Muscle layer of colon (tissue), 2 donors: ENCODE measurements around the gene TSPAN15.

Experiments used
- H3K27ac ChIP-seq: one replicate; pipeline ENCODE4 v1.7.0; 2013; ENCODE audit warnings: low read depth, mild to moderate bottlenecking, low read length, moderate library complexity
- H3K27me3 ChIP-seq, 2 donors: one replicate each; pipeline ENCODE4 v1.7.0; 2013; ENCODE audit warnings: low read length in 2 of 2, mild to moderate bottlenecking in 2 of 2; ENCODE audit not compliant: insufficient read depth in 2 of 2, control insufficient read depth in 1 of 2
- H3K36me3 ChIP-seq: one replicate; pipeline ENCODE4 v1.7.0; 2013; ENCODE audit warnings: mild to moderate bottlenecking, low read length; ENCODE audit not compliant: insufficient read depth
- H3K4me1 ChIP-seq: one replicate; pipeline ENCODE4 v1.7.0; 2013; ENCODE audit warnings: mild to moderate bottlenecking, low read length; ENCODE audit not compliant: insufficient read depth
- H3K4me3 ChIP-seq, 2 donors: one replicate each; pipeline ENCODE4 v1.7.0; 2013; ENCODE audit warnings: low read length in 2 of 2, low read depth in 1 of 2, mild to moderate bottlenecking in 1 of 2, moderate library complexity in 1 of 2
- H3K9ac ChIP-seq: one replicate; pipeline ENCODE4 v1.7.0; 2013; ENCODE audit warnings: low read length
- H3K9me3 ChIP-seq: one replicate; pipeline ENCODE4 v1.7.0; 2013; ENCODE audit warnings: mild to moderate bottlenecking, low read length
- donor health status: abdominal sarcoma.
- donor health status: Adenocarcinoma of cecum.

TSPAN15 gene

DNA sequence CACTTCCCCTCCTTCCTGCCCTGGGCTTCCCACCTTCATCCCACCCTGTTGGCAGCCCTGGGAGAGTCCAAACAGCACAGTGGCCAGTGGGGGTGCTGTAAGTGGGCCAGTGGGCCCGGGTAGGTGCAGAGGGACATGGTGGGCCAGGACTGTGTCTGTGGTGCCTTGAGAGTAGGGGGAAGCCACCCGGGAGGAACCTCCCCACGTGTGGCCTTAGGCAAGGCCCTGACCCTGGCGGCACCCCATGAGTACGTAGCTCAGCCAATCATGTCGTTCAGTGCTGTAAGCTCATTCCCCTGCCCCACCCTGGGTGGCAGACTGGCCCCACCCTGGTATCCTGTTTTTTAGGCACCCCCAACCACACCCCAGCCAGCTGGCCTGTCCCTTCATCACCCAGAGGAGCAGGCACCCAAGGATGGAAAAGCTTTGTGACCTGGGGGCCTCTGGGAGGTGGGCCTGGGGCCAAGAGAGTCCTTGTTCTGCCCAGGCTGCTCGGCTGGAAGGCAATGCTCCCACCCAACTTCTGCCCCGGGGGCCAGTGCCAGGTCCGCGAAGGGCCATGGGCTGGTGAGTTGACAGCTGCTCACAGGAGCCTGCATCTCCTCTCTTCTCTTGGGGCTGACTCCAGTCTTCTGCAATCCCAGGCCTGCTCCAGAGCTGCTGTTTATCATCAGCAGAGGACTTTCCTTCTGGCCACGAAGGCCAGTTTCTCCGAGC lies 41.6 kb downstream of the TSPAN15 start:
- Histone ChIP-seq H3K4me1 (peaks cover 66% of the 10 kb centered on the region), H3K9me3 (no peaks in the 10 kb centered on the region), H3K27me3 (no peaks in the 10 kb centered on the region), H3K27ac (peak overlapping the region; percentile 73), H3K4me3 (peak overlapping the region in 1 of 2 donors; percentile 1), H3K36me3 (peaks cover 6% of the 10 kb centered on the region), H3K9ac (peak overlapping the region; percentile 33)

DNA sequence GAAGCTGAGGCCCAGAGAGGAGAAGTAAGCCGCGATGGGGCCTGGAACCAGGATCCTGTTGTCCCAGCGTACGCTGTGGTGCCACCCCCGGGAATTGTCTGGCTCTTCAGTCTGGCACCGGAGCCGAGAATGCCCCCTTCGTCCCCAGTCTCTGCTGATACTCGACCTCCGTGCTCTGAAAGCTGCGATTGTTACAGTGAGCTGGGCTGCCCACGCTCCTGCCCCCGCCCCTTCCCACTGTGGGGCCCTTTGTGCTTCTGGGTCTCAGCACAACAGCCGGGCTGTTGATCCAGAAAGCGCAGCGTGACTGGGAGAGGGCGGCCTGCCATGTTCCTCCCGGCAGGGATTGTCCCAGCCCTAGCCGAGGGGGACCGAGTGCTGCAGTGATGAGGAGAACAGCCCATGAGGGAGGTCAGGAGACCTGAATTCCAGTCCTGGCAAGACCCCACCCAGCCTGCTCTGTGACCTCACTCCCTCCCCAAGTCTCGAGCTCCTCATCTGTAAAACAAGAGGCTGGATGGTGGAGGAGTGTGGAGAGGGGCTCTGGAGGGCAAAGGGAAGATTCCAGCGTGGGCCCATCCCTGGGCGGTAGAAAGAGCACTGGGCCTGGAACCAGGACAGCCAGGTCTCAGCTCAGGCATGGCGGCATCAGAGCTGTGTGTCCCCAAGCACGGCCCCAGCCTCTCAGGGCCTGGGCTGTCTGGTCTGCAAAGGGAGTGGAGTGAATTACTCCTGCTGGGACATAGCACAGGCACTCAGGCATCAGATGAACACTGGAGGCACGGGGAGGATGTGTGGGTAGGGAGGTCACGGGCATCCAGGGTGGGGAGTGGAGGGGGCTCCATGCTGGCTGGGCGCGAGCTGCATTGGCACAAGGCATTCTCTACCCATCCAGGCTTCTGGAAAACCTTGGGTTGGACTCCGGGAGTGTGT lies 43.6 kb downstream of the TSPAN15 start:
- no peaks in the 10 kb centered on the region for H3K27me3 ChIP-seq
- H3K9ac ChIP-seq: peak overlapping the region; percentile 28
- no peaks in the 10 kb centered on the region for H3K9me3 ChIP-seq
- peak overlapping the region; percentile 73 for H3K27ac ChIP-seq
- H3K4me3 ChIP-seq: no peak overlapping the region
- peaks cover 85% of the 10 kb centered on the region for H3K4me1 ChIP-seq
- H3K36me3 ChIP-seq: peaks cover 8% of the 10 kb centered on the region

GRCh38 chr10:69495666-69496065 lies 44.4 kb downstream of the TSPAN15 start:
- H3K9ac ChIP-seq: no peak overlapping the region
- H3K27ac ChIP-seq: no peak overlapping the region
- H3K4me3 ChIP-seq: no peak overlapping the region
- peaks cover 13% of the 10 kb centered on the region for H3K36me3 ChIP-seq
- peaks cover 93% of the 10 kb centered on the region for H3K4me1 ChIP-seq
- no peaks in the 10 kb centered on the region for H3K27me3 ChIP-seq
- no peaks in the 10 kb centered on the region for H3K9me3 ChIP-seq

DNA sequence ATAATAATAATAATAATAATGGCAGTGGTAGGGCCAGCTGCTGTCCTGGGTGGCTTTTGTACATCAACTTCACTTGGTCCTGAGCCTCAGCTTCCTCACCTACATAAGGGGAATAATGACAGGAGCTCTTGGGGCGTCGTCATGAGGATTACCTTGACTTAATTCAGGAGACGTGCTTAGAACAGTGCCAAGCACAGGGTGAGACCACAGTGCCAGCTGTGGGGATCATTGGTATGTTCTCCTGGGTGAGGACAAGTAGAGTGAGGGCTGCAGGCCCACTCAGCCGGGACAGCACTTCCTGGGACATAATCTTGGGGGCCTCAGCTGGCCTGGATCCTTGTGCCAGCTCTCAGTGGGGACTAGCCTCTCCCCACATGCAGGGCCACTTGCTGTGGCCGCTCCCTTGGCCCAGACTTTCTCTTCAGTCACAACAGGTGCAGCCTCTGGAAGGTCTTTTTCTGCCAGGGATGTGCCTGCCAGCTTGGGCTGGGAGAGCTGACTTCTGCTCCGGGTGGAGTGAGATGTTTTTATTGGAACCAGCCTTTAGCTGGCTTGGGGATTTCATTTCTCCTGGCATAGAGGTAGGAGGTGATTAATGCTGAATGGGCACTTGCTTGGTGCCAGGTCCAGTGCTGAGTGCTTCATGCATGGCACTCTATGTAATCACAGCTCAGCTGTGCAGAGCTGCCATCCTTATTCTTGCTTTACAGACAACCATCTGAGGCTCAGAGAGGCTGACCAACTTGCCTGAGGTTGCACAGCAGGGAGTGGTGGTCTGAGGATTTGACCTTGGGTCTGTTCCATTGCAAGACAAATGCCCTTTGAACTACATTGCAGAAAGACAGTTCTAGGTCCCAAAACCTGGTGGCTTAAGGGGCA lies 45.3 kb downstream of the TSPAN15 start:
- Histone ChIP-seq H3K27ac (peak overlapping the region; percentile 57), H3K4me1 (peaks cover 84% of the 10 kb centered on the region)

GRCh38 chr10:69497231-69497561 lies 45.9 kb downstream of the TSPAN15 start:
- Histone ChIP-seq H3K27ac (peak overlapping the region; percentile 57), H3K4me3 (no peak overlapping the region), H3K27me3 (no peaks in the 10 kb centered on the region), H3K9me3 (no peaks in the 10 kb centered on the region), H3K36me3 (peaks cover 14% of the 10 kb centered on the region), H3K4me1 (peaks cover 78% of the 10 kb centered on the region), H3K9ac (peak overlapping the region; percentile 24)

More for the DNA sequence above, 45.3 kb downstream of the TSPAN15 start:
- H3K36me3 ChIP-seq: peaks cover 13% of the 10 kb centered on the region
- no peaks in the 10 kb centered on the region for H3K27me3 ChIP-seq
- no peaks in the 10 kb centered on the region for H3K9me3 ChIP-seq
- no peak overlapping the region for H3K4me3 ChIP-seq
- peak overlapping the region; percentile 24 for H3K9ac ChIP-seq

DNA sequence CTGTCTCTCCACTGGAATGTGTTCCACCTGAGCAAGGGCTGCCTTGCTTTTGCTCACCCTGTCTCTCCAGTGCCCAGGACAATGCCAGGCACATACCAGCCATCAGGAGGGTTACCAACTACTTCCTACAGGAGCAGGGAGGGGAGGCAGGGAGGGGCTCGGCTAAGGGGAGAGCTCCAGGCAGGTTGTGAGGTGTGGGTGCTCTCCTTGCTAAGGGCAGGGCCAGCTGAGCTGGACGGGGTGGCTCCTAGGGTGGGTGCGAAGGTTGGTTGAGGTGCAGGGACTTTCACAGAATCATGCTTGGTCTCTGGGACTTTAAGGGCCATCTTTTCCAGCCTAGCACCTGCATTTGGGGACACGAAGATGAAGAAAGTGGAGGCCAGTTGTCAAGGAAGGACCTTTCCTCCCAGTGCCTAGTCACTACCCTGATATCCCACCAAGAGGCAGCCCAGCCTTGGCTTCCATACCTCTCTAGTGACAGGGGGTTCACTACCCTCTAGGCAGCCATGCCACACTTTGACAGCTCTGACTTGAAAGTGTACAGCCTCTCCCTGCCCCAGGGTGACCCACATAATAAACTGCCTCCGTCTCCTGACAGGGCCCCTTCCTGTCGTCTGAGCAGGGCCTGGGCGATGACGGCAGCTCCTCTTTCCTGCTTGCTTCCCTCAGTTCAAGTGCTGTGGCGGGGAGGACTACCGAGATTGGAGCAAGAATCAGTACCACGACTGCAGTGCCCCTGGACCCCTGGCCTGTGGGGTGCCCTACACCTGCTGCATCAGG lies 46.5 kb downstream of the TSPAN15 start:
- Histone ChIP-seq H3K27me3 (no peaks in the 10 kb centered on the region), H3K27ac (peak overlapping the region; percentile 57), H3K4me1 (peaks cover 72% of the 10 kb centered on the region), H3K9me3 (no peaks in the 10 kb centered on the region), H3K9ac (peak overlapping the region; percentile 24), H3K4me3 (no peak overlapping the region), H3K36me3 (peaks cover 20% of the 10 kb centered on the region)

GRCh38 chr10:69498711-69499471 lies 47.6 kb downstream of the TSPAN15 start:
- H3K4me1 ChIP-seq: peaks cover 65% of the 10 kb centered on the region
- H3K4me3 ChIP-seq: no peak overlapping the region
- peak overlapping the region; percentile 24 for H3K27ac ChIP-seq
- no peaks in the 10 kb centered on the region for H3K27me3 ChIP-seq
- H3K9me3 ChIP-seq: no peaks in the 10 kb centered on the region
- H3K9ac ChIP-seq: no peak overlapping the region
- peaks cover 30% of the 10 kb centered on the region for H3K36me3 ChIP-seq

GRCh38 chr10:69499726-69500689 lies 48.7 kb downstream of the TSPAN15 start:
- Histone ChIP-seq H3K9me3 (no peaks in the 10 kb centered on the region), H3K9ac (no peak overlapping the region), H3K27ac (peak overlapping the region; percentile 24), H3K4me3 (no peak overlapping the region), H3K36me3 (peaks cover 30% of the 10 kb centered on the region), H3K4me1 (peaks cover 54% of the 10 kb centered on the region), H3K27me3 (no peaks in the 10 kb centered on the region)

DNA sequence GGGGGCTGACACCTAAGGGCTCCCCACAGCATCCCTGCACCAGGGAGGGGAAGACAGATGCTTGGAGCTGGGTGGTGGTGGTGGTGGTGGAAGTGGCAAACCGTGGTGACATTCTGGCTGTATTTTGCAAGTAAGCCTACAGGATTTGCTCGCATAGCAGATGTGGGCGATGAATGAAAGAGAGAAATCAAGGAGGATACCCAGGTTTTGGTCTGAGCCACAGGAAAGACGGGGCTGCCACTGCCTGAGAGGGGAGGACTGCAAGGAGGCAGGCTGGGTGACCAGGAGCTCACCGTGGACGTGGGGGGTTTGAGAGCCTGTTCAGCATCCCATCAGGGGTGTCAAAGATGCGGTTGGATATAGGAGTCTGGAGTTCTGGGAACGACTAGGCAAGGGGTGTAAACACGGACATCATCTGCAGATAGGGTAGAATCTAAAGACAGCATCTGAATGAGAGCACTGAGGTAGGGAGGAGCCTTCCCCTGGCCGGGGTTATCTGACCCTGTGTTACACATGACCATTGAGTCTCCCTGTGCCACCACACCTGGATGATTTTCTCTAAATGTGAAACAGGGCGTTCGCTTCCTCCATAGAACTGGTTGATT lies 49.7 kb downstream of the TSPAN15 start:
- Histone ChIP-seq H3K9me3 (no peaks in the 10 kb centered on the region), H3K4me1 (peaks cover 46% of the 10 kb centered on the region), H3K27ac (no peak overlapping the region), H3K9ac (no peak overlapping the region), H3K27me3 (no peaks in the 10 kb centered on the region), H3K36me3 (peaks cover 30% of the 10 kb centered on the region), H3K4me3 (no peak overlapping the region)
